GM23338 (cell line): ENCODE data around the gene SAPCD1. TPM values are rescaled to one million over a fixed set of nuclear protein-coding genes. Genes with fewer than 3 reads are reported as not detected.

Experiments
- ATAC-seq: fragments of 200-7000 bp; cut with Tn5 transposase; 3 replicates; pipeline ENCODE4 v1.9.1; 2020
- DNase-seq: peaks from one replicate; pipeline ENCODE4 v3.0.0-alpha.2; 2015; ENCODE audit warnings: low spot score
- H2AFZ ChIP-seq: fragments of 200-600 bp; sonication (generic); 2 replicates; pipeline ENCODE4 v1.8.0; 2016; ENCODE audit warnings: antibody characterized with exemption, mild to moderate bottlenecking, moderate library complexity
- H3F3A ChIP-seq: fragments of 200-600 bp; sonication (generic); replicated peaks from 2 replicates; pipeline ENCODE4 v1.8.0; 2017; ENCODE audit warnings: antibody characterized with exemption, mixed run types, low read depth
- H3K27ac ChIP-seq: fragments of 200-600 bp; sonication (generic); 2 replicates; pipeline ENCODE4 v1.6.1; 2016; ENCODE audit warnings: low read depth
- H3K27me3 ChIP-seq: fragments of 200-600 bp; sonication (generic); 2 replicates; pipeline ENCODE4 v1.8.0; 2016; ENCODE audit warnings: mild to moderate bottlenecking, mixed run types, moderate library complexity; ENCODE audit not compliant: insufficient read depth
- H3K36me3 ChIP-seq: fragments of 200-600 bp; sonication (generic); 2 replicates; pipeline ENCODE4 v1.8.0; 2016; ENCODE audit warnings: mild to moderate bottlenecking; ENCODE audit not compliant: insufficient read depth
- H3K4me1 ChIP-seq: fragments of 200-600 bp; sonication (generic); 2 replicates; pipeline ENCODE4 v1.8.0; 2016; ENCODE audit warnings: mild to moderate bottlenecking, moderate library complexity; ENCODE audit not compliant: insufficient read depth
- H3K4me2 ChIP-seq: fragments of 200-600 bp; sonication (generic); 2 replicates; pipeline ENCODE4 v1.7.1; 2017; ENCODE audit warnings: mixed run types
- H3K4me3 ChIP-seq: fragments of 200-600 bp; sonication (generic); 2 replicates; pipeline ENCODE4 v1.6.1; 2016; ENCODE audit warnings: mixed run types
- H3K79me2 ChIP-seq: fragments of 200-600 bp; sonication (generic); replicated peaks from 2 replicates; pipeline ENCODE4 v1.8.0; 2017; ENCODE audit warnings: mild to moderate bottlenecking; ENCODE audit not compliant: insufficient read depth
- H3K9me2 ChIP-seq: fragments of 200-600 bp; sonication (generic); 2 replicates; pipeline ENCODE4 v1.8.0; 2017; ENCODE audit not compliant: insufficient read depth
- H4K20me1 ChIP-seq: fragments of 200-600 bp; sonication (generic); replicated peaks from 2 replicates; pipeline ENCODE4 v1.8.0; 2017; ENCODE audit warnings: mild to moderate bottlenecking; ENCODE audit not compliant: insufficient read depth
- H3K27ac Mint-ChIP-seq: 2 replicates; pipeline ENCODE4 v1.8.0; 2020; ENCODE audit warnings: inconsistent platforms, mild to moderate bottlenecking, moderate library complexity, mixed read lengths
- H3K27me3 Mint-ChIP-seq: 3 replicates; pipeline ENCODE4 v1.8.0; 2022; ENCODE audit warnings: low read depth, mild to moderate bottlenecking, moderate library complexity, mixed read lengths, inconsistent platforms; ENCODE audit not compliant: insufficient read depth, poor library complexity
- H3K36me3 Mint-ChIP-seq: 3 replicates; pipeline ENCODE4 v1.8.0; 2021; ENCODE audit warnings: low read depth, mild to moderate bottlenecking, inconsistent platforms, moderate library complexity, mixed read lengths
- H3K4me1 Mint-ChIP-seq: 3 replicates; pipeline ENCODE4 v1.8.0; 2020; ENCODE audit warnings: mild to moderate bottlenecking, inconsistent platforms, mixed read lengths
- H3K4me3 Mint-ChIP-seq: 3 replicates; pipeline ENCODE4 v1.8.0; 2021; ENCODE audit warnings: moderate library complexity, mild to moderate bottlenecking, inconsistent platforms, mixed read lengths
- H3K9me3 Mint-ChIP-seq: 3 replicates; pipeline ENCODE4 v1.8.0; 2020; ENCODE audit warnings: moderate library complexity, mild to moderate bottlenecking, inconsistent platforms, mixed read lengths
- CREB1 ChIP-seq: fragments of 250-450 bp; sonication (Bioruptor Pico); IDR thresholded peaks from 2 replicates; pipeline ENCODE4 v1.5.0; 2020; ENCODE audit warnings: low read depth, mild to moderate bottlenecking, moderate library complexity
- EZH2 ChIP-seq: fragments of 200-600 bp; sonication (generic); IDR thresholded peaks from one replicate; pipeline ENCODE4 v1.8.0; 2017; ENCODE audit warnings: antibody characterized with exemption, mild to moderate bottlenecking, low read depth; ENCODE audit not compliant: unreplicated experiment
- JUNB ChIP-seq: IDR thresholded peaks from one replicate; pipeline ENCODE4 v1.6.1; 2016; ENCODE audit warnings: antibody characterized with exemption; ENCODE audit not compliant: unreplicated experiment
- POLR2AphosphoS5 ChIP-seq: IDR thresholded peaks from 2 replicates; pipeline ENCODE4 v1.6.1; 2016; ENCODE audit warnings: antibody characterized with exemption, low read depth
- ZNF114 ChIP-seq: fragments of 250-450 bp; sonication (Bioruptor Pico); IDR thresholded peaks from 2 replicates; pipeline ENCODE4 v1.5.0; 2020; ENCODE audit warnings: mild to moderate bottlenecking, moderate library complexity
- polyA plus RNA-seq: library from polyadenylated mRNA; unstranded; fragments of >200 nt; fragmentation: Nextera tagmentation; extraction: Ambion mirVana; gene quantifications from 2 replicates; pipeline ENCODE4 v1.2.1, GENCODE V29; 2016
- total RNA-seq: library from RNA; depleted of rRNA; stranded (reverse); fragments of >200 nt; shearing (Covaris generic); gene quantifications from 2 replicates; pipeline ENCODE4 v1.2.3, GENCODE V29; 2014
- TF ChIP-seq, protein P1 (sequence below): fragments of 250-450 bp; sonication (Bioruptor Pico); IDR thresholded peaks from 2 replicates; pipeline ENCODE4 v1.5.0; 2020; ENCODE audit warnings: mild to moderate bottlenecking, moderate library complexity
- TF ChIP-seq, protein P2 (sequence below): IDR thresholded peaks from one replicate; pipeline ENCODE4 v1.6.1; 2018; ENCODE audit warnings: antibody characterized with exemption; ENCODE audit not compliant: unreplicated experiment
- TF ChIP-seq, protein P3 (sequence below): IDR thresholded peaks from 2 replicates; pipeline ENCODE4 v1.6.1; 2016; ENCODE audit warnings: antibody characterized with exemption

SAPCD1 gene
- total and polyA plus RNA-seq, 2 experiments from 2014 or later = 3.9 to 5.0 TPM

DNA sequence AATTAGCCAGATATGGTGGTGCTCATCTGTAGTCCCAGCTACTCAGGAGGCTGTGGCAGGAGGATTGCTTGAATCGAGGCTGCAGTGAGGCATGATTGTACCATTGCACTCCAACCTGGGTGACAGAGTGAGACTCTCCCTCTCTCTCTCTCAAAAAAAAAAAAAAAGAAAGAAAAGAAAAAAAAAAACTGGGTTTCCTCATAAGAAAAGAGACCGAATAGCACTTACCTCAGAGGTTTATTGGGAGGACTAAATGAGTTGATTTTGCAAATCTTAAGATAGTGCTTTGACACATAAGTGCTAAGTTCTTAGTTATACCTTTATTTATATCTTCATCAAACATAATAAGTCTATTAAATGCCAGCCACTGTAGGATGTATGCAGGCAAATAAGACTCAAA is 8.4 kb downstream of the SAPCD1 start (continued):
- TF ChIP-seq, protein P1, sequence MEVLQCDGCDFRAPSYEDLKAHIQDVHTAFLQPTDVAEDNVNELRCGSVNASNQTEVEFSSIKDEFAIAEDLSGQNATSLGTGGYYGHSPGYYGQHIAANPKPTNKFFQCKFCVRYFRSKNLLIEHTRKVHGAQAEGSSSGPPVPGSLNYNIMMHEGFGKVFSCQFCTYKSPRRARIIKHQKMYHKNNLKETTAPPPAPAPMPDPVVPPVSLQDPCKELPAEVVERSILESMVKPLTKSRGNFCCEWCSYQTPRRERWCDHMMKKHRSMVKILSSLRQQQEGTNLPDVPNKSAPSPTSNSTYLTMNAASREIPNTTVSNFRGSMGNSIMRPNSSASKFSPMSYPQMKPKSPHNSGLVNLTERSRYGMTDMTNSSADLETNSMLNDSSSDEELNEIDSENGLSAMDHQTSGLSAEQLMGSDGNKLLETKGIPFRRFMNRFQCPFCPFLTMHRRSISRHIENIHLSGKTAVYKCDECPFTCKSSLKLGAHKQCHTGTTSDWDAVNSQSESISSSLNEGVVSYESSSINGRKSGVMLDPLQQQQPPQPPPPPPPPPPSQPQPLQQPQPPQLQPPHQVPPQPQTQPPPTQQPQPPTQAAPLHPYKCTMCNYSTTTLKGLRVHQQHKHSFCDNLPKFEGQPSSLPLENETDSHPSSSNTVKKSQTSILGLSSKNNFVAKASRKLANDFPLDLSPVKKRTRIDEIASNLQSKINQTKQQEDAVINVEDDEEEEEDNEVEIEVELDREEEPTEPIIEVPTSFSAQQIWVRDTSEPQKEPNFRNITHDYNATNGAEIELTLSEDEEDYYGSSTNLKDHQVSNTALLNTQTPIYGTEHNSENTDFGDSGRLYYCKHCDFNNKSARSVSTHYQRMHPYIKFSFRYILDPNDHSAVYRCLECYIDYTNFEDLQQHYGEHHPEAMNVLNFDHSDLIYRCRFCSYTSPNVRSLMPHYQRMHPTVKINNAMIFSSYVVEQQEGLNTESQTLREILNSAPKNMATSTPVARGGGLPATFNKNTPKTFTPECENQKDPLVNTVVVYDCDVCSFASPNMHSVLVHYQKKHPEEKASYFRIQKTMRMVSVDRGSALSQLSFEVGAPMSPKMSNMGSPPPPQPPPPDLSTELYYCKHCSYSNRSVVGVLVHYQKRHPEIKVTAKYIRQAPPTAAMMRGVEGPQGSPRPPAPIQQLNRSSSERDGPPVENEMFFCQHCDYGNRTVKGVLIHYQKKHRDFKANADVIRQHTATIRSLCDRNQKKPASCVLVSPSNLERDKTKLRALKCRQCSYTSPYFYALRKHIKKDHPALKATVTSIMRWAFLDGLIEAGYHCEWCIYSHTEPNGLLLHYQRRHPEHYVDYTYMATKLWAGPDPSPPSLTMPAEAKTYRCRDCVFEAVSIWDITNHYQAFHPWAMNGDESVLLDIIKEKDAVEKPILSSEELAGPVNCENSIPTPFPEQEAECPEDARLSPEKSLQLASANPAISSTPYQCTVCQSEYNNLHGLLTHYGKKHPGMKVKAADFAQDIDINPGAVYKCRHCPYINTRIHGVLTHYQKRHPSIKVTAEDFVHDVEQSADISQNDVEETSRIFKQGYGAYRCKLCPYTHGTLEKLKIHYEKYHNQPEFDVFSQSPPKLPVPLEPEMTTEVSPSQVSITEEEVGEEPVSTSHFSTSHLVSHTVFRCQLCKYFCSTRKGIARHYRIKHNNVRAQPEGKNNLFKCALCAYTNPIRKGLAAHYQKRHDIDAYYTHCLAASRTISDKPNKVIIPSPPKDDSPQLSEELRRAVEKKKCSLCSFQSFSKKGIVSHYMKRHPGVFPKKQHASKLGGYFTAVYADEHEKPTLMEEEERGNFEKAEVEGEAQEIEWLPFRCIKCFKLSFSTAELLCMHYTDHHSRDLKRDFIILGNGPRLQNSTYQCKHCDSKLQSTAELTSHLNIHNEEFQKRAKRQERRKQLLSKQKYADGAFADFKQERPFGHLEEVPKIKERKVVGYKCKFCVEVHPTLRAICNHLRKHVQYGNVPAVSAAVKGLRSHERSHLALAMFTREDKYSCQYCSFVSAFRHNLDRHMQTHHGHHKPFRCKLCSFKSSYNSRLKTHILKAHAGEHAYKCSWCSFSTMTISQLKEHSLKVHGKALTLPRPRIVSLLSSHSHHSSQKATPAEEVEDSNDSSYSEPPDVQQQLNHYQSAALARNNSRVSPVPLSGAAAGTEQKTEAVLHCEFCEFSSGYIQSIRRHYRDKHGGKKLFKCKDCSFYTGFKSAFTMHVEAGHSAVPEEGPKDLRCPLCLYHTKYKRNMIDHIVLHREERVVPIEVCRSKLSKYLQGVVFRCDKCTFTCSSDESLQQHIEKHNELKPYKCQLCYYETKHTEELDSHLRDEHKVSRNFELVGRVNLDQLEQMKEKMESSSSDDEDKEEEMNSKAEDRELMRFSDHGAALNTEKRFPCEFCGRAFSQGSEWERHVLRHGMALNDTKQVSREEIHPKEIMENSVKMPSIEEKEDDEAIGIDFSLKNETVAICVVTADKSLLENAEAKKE (CRISPR knock-in tag) = no peak
- TF ChIP-seq EZH2 (no peak), ZNF114 (CRISPR knock-in tag) (no peak)
- TF ChIP-seq, protein P2, sequence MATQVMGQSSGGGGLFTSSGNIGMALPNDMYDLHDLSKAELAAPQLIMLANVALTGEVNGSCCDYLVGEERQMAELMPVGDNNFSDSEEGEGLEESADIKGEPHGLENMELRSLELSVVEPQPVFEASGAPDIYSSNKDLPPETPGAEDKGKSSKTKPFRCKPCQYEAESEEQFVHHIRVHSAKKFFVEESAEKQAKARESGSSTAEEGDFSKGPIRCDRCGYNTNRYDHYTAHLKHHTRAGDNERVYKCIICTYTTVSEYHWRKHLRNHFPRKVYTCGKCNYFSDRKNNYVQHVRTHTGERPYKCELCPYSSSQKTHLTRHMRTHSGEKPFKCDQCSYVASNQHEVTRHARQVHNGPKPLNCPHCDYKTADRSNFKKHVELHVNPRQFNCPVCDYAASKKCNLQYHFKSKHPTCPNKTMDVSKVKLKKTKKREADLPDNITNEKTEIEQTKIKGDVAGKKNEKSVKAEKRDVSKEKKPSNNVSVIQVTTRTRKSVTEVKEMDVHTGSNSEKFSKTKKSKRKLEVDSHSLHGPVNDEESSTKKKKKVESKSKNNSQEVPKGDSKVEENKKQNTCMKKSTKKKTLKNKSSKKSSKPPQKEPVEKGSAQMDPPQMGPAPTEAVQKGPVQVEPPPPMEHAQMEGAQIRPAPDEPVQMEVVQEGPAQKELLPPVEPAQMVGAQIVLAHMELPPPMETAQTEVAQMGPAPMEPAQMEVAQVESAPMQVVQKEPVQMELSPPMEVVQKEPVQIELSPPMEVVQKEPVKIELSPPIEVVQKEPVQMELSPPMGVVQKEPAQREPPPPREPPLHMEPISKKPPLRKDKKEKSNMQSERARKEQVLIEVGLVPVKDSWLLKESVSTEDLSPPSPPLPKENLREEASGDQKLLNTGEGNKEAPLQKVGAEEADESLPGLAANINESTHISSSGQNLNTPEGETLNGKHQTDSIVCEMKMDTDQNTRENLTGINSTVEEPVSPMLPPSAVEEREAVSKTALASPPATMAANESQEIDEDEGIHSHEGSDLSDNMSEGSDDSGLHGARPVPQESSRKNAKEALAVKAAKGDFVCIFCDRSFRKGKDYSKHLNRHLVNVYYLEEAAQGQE = no peak

DNA sequence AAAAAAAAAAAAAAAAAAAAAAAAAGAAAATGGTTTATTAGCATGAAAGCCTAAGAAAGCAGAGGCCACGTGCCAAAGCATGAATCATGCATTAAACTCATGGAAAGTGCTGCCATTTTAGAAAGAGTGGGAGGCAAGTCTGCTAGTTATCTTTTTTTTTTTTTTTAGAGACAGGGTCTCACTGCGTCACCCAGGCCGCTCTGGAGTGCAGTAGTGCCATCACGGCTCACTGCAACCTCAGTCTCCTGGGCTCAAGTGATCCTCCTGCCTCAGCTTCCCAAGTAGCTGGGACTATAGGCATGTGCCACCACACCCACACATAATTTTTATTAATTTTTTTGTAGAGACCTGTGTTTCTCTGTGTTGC is 9.5 kb downstream of the SAPCD1 start:
- no peak overlapping the region for H3K4me2 ChIP-seq
- H3F3A ChIP-seq = no peaks in the 10 kb centered on the region
- H3K27me3 ChIP-seq = no peaks in the 10 kb centered on the region
- H3K4me1 ChIP-seq = no peaks in the 10 kb centered on the region
- no peaks in the 10 kb centered on the region for H3K36me3 Mint-ChIP-seq
- no peaks in the 10 kb centered on the region for H3K79me2 ChIP-seq
- H2AFZ ChIP-seq = no peak overlapping the region
- no peaks in the 10 kb centered on the region; the same call in 2 of the 3 replicates for H3K4me1 Mint-ChIP-seq
- no peaks in the 10 kb centered on the region for H3K9me2 ChIP-seq
- H3K36me3 ChIP-seq = no peaks in the 10 kb centered on the region
- peaks cover 24% of the 10 kb centered on the region for H3K27me3 Mint-ChIP-seq
- ATAC-seq (no peak), DNase-seq (no peak)
- H3K9me3 Mint-ChIP-seq = no peaks in the 10 kb centered on the region; the same call in 2 of the 3 replicates
- no peak overlapping the region for H3K4me3 ChIP-seq
- H3K4me3 Mint-ChIP-seq = no peak overlapping the region
- H4K20me1 ChIP-seq = no peaks in the 10 kb centered on the region
- no peak overlapping the region for H3K27ac ChIP-seq
- H3K27ac Mint-ChIP-seq = no peak overlapping the region
- TF ChIP-seq ZNF114 (CRISPR knock-in tag) (no peak), CREB1 (no peak), POLR2AphosphoS5 (no peak), EZH2 (no peak), JUNB (no peak)
- TF ChIP-seq, protein P2 = no peak
- TF ChIP-seq, protein P3, sequence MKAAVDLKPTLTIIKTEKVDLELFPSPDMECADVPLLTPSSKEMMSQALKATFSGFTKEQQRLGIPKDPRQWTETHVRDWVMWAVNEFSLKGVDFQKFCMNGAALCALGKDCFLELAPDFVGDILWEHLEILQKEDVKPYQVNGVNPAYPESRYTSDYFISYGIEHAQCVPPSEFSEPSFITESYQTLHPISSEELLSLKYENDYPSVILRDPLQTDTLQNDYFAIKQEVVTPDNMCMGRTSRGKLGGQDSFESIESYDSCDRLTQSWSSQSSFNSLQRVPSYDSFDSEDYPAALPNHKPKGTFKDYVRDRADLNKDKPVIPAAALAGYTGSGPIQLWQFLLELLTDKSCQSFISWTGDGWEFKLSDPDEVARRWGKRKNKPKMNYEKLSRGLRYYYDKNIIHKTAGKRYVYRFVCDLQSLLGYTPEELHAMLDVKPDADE = no peak
